Activated effector memory CD4-positive, alpha-beta T cell treated with Interleukin-2 at 50 U/mL for 16 hours (primary cell): ENCODE data around the gene MRPL33.

ENCODE experiments used
- DNase-seq: peaks from one replicate; pipeline ENCODE4 v3.0.0-alpha.2; 2020

The MRPL33 gene

DNA sequence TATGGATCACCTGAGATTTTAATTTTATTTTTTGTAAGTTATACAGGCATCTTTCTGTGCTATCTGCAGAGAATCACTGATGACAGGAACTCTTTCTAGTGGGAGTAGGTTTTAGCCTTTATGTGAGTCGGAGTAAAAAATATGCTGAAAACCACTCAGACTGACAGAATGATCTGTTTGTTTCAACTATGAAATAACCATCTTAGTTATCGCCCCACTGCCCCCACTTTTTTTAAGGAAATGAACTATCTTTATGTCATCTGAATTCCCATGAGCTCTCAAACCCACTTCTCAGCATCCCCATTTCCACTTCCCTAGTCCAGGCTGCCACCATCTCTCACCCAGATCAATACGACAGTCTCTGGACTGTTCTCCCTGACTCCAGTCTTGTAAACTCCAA is 38.9 kb downstream of the MRPL33 start:
- DNase-seq, result no peak

DNA sequence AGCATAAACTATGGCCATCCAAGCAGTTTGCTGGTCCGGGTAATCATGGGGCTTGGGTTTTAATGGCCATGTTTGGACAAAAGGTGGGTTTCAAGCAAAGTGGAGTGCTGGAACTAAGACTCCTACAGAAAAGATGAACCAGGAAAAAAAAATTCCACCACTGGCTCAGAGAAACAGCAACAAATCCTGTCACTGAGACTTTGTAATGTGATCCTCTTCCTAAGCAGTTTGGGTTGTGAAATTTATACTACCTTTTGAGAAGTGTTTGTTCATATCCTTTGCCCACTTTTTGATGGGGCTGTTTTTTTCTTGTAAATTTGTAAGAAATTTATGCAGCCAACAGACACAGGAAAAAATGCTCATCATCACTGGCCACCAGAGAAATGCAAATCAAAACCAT is 40.2 kb downstream of the MRPL33 start:
- no peak for DNase-seq

DNA sequence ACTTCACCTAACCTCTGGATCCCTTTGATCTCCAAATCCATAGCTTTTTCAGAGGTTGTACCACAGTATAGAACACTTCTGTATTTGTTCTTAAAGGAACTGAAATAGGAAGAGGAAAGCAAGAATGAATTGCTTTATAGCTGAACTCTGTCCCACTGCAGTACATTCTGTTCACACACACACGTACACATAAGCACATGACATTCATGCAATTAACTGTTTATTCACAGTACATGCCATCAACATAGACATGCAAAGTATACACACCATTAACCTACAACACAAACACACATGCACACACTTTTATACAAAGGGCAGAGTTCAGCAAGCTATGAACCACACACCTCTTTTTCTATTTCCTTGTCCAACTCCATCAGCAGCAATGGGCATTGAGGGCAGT is 43.2 kb downstream of the MRPL33 start:
- no peak for DNase-seq

DNA sequence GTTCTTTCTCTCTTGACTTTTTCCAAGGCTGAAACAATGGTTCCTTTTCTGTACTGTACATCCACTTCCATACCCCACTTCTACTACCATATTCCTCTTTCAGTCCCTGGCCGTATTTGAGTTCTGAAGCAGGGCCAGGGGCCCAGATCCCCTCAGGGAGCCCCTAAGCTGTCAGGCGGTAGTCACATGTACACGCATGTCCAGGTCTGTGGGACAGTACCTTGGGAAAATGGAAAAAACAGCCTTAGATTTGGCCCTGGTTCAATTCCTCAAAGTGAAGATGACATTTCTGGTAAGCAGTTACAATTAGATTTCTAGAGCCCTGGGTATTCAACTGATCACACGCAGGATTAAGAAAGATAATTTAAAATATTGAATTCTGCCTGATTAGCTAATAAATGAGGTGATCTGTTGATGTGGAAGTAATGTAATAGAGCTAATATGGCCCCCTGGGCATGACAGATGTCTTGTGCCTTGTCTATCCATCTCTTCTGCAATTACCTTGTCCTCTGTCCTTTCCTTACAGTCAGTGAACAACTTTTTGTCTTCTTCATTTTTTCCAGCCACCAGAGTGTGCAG is 44.4 kb downstream of the MRPL33 start:
- DNase-seq, result no peak

DNA sequence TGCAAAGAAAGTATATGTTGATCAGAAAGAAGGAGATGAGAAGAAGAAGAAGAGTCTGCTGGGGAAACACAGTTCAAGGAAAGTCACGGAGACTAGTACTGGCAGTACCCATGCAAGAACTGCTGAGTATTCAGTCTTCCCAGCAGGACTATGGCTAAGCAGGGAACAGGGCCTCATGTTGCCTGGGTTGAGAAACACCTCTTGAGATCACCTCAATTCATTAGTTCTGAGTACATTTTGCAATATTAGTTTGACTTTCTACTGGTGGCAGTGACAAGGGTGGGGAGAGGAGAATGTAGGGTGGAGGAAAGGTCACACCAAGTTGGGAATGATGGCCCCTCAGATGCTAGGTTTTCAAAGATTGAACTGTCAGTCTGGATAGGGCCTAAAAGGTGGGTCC is 50.5 kb downstream of the MRPL33 start:
- DNase-seq, result no peak

DNA sequence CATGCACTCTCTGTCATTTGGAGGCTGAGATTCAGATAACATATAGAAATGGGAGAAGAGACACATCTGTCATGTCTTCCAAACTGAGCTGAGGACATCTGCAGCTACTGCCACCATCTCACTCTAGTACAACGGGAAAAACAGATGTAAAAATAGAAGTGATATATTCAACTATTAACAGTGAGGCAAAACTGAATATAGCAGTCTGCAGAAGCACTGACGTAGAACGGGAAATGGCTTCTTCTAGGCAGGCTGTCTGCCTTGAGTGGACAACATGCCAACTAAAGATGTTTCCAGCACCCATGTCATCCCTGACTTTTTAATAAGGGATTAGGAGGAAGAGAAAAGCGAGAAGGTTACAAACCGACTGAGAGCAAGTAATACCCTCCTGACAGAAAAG is 51.6 kb downstream of the MRPL33 start:
- DNase-seq, result no peak

DNA sequence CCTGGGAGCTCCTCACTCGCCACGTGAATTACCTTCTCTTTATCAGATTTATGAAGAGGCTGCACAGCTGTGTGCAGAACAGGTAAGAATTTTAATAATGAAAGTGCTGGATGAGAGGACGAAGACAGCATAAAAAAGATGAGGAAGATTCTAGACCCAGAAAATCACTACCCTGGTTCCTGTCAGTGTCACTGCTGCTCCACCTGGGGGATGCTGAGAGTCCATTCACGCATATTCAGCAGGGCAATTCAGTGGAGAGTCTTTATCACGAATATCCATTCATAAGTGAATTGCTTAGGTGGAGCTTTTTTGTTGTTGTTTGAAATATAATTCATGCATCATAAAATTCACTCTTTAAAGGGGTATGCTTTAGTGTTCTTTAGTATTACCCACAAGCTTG is 52.0 kb downstream of the MRPL33 start:
- DNase-seq, result no peak

DNA sequence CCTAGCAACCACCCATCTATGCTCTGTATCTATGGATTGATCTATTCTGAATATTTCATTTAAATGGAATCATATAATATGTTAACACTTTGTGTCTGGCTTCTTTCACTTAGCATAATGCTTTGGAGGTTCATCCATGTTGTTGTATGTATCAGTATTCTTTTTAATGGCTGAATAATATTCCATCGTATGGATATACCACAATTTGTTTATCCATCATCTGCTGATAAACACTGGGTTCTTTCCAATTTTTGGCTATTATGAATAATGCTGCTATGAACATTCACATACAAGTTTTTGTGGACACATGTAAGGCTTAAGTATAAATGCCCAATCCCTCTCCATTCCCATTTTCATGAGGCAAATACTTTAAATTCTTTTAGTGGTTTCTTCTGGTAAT is 52.9 kb downstream of the MRPL33 start:
- no peak for DNase-seq

DNA sequence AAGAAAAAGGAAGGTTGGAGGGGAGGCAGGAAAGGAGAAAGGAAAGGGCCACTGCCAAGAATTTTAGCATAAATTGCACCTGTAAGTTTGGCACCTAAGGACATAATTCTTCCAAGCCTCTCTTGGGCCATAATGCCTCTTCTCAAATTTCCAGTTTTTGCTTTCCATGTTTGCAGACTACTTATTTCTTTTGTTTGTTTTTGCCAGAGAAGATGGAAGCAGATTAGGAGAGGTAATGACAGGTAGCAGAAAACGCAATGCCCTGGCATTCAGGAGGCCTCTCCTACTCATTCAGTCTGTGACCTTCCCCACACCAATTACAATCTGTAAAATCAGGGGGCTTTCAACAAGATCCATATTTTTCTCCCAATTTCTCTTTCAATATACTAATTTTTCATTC is 56.8 kb downstream of the MRPL33 start:
- no peak for DNase-seq
